RPMI7951 (cell line): ENCODE measurements around the gene DNAH12. TPM values are rescaled to one million over a fixed set of nuclear protein-coding genes. Genes with fewer than 3 reads are reported as not detected.
"Not testable (repeated sequence)": the region's sequence is repeated elsewhere in the genome, so short reads cannot be mapped to it uniquely, and the experiment has no call there.

Experiments
- DNase-seq: peaks from one replicate; pipeline ENCODE4 v3.0.0-alpha.2; 2012; ENCODE audit warnings: low read depth
- total RNA-seq: library from RNA; depleted of rRNA; stranded (reverse); fragments of >200 nt; shearing (Covaris generic); gene quantifications from 2 replicates; pipeline ENCODE4 v1.2.3, GENCODE V29; 2014

The DNAH12 gene
- total RNA-seq, 1 experiment from 2014 or later = 1.6 TPM

DNA sequence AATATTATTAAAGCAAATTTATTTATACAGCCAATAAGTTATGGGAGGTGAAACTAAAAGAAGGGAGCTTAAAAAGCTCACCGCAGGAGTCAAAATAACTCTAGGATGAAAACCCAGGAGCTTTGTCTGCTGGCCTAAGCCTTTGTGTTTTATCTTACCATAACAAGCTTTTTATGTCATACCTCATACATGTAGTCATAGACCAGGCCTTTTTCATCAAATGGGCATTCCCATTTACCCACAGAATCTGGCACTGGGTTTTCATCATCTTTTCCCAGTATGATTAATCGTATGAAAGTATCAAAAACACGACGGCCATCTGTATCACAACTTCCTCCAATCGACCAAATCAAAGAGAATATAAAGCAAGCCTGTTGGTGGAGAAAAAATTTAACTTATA, 122.8 kb downstream of the DNAH12 start:
- DNase-seq = no peak

DNA sequence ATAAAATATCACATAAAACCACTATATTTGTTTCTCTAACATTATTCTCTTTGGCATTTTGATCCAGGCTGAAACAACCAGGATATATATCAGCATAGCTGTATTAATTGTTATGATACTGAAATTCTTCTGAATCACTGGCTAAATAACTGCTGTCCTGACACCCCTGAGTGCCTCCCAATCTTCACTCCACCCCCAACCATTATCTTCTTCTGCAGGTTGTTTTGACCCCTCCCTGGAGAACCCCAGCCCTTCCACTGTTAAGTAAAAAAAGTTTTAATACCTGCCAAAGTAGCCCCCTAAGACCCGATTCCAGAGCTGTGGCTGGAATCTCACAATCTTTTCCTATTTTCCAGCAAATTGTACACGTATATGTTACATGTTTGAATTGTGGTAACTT, 124.1 kb downstream of the DNAH12 start:
- no peak for DNase-seq

DNA sequence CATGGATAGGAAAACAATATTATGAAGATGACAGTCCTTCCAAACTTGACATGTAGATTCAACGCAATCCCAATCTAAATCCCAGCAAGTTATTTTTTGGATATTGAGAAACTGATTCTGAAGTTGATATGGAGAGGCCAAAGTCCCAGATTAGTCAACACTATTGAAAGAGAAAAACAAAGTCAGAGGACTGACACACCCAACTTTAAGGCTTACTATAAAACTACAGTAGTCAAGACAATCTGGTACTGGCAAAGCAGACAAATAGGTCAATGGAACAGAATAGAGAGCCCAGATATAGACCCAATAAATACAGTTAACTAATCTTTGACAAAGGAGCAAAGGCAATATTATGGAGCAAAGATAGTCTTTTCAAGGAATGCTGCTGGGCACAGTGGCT, 132.4 kb downstream of the DNAH12 start:
- DNase-seq = no peak

DNA sequence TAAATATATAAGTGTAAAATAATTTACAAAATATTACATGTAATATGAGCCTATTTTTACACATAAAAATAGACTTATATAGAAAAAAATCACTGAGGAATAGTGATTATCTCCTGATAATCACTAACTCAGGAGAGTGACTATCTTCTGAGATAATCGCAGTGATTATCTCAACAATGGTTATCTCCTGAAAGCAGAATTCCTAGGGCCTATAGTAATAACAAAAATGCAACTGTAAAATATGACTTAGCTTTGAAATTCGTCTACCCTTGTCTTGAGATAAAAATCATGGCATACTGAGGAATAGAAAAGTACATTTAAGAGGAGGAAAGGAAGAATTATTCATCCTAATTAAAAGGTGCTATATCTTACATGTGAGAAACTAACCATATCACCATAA, 134.7 kb downstream of the DNAH12 start:
- DNase-seq = no peak

DNA sequence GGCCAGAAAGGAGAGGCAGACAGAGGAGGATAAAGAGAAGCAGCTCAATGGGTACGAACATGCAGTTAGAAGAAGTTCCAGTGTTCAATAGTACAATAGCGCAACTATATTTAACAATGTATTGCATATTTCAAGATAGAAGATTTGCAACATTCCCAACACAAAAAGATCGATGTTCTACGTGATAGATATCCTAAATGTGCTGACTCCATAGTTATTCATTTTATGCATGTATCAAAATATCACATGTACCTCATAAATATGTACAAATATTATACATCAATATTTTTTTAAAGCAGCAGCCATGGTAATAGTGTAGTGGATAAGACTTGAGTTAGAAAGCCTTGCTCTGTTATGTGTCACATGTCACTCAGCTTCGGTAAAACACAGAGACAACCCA, 141.5 kb downstream of the DNAH12 start:
- DNase-seq = no peak

DNA sequence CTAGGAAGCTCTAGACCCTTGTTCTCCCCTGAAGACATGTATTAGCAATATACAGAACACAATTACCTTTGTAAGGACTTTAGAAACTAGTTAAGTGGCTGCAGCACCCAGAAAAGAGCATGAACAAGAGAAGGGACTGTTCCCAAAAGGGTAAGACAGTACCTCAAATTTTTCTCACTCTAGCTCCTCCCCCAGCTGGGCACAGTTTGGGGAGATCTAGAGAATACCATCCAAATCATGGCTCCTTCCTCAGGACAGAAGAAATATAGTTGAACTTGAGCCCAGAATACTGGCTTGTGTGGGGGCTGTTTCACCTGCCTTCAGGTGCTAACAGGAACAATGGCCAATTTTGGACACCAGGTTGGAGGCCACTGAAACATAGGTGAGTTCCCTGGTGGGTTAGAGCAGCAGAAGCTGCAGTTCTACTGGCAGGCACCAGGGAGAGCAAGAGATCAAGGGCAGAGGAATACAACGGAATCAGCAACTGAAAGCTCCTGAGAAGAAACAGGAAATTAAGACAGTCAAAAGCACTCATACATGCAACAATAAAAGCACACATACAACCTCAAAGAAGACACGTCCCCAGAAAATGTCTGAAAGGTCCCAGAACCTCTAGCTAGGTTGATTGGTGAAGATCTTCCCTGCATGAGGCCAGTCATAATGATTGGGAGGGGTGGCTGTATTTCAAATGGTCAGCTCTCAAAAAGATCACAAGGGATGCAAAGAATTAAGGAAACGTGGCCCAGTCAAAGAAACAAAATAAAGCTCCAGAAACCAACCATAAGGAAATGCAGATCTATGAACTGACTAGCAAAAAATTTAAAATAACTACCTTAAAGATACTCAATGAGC, 146.7 kb downstream of the DNAH12 start:
- peak; percentile 74 for DNase-seq

DNA sequence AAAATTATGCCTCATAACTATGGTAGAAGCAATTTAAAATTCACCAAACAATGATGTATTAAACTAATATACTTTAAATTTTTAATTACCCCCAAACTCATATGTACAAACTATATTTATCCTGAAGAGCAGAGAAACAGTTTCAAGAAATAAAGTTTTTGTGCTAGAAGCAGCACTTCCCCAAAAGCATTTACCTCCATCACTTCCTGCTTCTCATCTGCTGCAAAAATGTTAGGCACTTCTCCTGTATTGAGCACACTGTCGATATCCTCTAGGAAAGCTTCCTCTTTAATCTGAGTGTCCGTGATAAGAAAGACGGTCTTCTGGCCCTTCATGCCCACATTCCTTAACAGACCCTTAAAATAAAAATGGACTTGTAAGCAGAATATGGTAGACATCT, 150.2 kb downstream of the DNAH12 start:
- DNase-seq = no peak

DNA sequence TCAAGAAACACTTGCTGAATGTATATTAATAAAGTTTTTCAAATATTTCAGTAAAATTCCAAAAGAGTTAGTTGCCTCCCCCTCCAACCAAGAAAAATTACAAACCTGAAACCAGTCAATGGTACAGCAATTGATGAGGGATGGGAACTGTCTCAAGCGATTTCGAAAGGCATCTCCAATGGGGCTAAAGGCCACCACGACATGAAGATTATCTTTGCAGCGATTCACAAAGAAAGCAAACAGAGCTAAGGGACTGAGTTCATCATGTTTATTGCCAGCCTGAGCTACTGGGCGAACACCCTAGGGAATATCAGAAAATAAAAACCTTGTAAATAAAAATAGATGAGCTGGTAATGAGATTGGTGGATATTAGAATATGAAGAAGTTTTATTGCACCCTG, 152.4 kb downstream of the DNAH12 start:
- no peak for DNase-seq

DNA sequence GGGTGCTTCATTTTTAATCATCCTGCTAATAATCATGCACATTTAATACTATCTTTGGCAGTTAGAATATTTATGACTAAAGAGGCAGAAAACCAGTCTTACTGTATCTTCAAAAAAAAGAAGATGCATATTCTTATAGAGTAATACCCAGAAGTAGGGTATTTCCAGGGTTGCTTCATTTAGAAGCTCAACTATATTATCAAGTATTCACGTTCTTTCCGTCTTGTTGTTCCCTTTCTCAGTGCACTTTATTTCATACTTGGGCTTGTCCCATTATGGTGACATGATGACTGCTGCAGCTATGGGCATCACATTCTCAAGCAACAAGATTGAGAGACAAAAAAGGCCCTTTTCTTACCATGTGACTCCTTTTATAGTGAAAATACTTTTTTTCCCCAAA, 154.9 kb downstream of the DNAH12 start:
- no peak for DNase-seq

DNA sequence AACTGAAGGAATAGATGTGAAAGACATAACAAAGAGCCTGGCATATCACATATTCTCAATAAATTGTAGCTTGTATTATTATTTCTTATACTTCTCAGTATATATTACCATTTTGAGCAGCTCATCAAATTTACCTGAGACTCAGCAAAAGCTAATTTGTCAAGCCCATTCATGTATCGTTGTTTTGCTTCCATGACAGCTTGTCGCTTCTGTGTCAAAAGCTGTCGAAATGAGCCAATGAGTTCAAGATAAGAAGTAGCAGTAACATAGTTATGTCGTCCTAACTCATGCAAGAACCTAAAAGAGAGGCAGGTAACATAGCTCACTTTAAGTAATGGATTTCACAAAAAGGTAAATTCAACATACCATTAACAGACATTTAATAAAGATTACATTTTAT, 157.8 kb downstream of the DNAH12 start:
- no peak for DNase-seq

DNA sequence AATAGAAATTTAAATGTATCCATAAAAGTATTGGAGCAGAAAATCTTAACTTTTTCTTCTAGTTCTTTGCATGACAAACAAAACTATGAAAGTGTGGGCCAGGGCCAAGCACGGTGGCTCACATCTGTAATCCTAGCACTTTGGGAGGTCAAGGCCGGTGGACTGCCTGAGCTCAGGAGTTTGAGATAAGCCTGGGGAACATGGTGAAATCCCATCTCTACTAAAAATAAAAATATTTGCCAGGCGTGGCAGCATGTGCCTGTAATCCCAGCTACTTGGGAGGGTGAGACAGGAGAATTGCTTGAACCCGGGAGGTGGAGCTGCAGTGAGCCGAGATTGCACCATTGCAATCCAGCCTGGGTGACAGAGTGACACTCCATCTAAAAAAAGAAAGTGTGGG, 158.6 kb downstream of the DNAH12 start:
- DNase-seq = no peak

DNA sequence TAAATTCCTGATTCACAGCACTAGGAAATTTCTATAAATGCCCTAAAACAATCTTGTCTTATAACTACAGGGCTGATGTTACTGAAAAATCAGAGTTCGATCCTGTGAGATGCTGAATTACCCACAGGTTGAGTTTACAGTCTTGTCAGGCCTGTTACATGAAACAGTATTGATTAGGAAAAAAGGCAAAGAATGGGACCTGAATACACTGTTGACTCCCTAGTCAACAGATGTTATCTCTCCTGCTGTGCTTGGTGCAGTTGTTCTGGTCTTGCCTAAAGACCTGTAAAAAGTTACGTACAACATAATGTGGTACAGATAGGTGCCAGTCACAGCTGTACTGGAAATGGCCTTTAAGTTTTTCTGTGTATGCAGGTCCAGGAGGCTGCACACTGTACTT, 160.3 kb downstream of the DNAH12 start:
- DNase-seq = no peak

DNA sequence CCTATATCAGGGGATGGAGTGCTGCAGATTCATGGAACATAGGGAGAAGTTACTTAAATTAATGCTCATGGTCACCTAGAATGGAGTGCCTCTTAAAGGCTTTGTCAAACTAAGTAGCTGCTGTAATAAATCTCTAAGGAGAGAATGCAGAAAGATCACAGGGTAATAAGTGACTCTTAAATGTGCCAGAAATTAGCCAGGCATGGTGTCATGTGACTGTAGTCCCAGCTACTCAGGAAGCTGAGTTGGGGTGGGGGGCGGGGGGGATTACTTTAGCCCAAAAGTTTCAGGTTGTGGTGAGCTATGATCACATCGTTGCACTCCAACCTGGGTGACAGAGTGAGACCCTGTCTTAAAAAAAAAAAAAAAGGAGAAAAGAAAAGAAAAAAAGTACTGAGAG, 160.7 kb downstream of the DNAH12 start:
- DNase-seq = no peak

DNA sequence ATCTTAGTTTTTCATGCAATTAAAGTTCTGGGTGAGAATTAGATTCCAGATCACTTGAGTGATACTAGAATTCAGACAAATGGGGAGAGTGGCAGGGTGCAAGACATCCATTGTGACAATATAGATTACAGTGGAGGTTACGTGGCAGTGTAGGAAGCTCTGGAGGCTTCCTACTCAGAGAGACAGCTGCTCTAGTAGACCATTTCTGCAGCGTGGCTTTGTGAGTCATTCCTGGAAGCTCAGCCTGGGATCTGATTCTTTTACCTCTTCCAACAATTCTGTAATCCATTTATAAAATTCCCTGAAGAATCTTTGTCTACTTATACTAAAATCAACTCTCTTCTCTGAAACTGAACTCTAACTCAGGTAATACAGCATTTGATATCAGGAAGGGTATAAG, 161.2 kb downstream of the DNAH12 start:
- DNase-seq = peak; percentile 7

DNA sequence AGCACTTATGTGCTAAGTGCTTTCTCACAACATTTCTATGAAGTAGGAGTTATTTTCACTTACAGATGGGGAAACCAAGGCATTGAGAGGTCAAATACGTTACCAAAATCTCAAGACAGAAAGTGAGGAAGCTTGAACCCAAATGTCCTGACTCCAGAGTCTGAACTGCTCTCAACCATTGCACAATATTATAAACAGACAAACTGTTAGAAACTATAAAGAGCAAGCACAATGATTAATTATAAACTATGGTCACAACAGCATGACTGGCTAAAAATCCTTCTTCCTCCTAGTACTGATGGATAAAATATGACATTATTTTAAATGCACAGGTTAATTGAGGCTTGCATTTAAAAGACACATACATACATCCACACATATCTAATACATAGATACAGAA, 173.8 kb downstream of the DNAH12 start:
- no peak for DNase-seq

DNA sequence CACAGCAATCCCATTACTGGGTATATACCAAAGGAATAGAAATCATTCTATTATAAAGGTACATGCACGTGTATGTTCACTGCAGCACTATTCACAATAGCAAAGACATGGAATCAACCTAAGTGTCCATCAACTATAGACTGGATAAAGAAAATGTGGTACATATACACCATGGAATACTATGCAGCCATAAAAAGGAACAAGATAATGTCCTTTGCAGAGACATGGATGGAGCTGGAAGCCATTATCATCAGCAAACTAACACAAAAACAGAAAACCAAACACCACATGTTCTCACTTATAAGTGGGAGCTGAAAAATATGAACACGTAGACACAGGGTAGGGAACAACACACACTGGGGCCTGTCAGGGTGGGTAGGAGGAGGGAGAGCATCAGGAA, 179.1 kb downstream of the DNAH12 start:
- not testable (repeated sequence) for DNase-seq

DNA sequence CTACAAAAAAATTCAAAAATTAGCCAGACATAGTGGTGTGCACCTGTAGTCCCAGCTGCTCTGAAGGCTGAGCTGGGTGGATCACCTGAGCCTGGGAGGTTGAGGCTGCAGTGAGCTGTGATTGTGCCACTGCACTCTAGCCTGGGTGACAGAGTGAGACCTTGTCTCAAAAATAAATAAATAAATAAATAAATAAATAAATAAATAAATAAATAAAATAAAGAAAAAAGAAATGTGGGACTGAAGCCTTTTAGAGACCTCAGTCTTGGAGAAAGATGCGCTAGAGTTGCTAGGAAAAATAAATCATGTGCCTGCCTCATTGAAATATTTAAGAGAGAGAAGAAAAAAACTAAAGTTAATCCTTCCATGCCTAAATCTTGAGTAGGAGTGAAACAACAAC, 187.9 kb downstream of the DNAH12 start:
- DNase-seq = not testable (repeated sequence)

DNA sequence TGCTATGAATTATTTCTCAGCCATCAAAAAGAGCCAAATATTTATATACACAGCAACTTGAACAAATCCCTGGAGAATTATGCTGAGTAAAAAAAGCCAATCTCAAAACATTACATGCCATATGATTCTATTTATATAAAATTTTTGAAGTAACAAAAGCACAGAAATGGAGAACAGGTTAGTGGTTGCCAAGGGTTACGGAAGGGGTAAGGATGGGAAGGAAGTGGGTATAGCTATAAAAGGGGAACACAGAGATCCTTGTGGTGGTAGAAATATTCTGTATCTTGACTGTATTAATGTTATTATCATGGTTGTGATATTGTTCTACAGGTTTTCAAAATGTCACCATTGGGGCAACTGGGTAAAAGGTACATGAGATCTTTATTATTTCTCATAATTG, 189.4 kb downstream of the DNAH12 start:
- DNase-seq = no peak

DNA sequence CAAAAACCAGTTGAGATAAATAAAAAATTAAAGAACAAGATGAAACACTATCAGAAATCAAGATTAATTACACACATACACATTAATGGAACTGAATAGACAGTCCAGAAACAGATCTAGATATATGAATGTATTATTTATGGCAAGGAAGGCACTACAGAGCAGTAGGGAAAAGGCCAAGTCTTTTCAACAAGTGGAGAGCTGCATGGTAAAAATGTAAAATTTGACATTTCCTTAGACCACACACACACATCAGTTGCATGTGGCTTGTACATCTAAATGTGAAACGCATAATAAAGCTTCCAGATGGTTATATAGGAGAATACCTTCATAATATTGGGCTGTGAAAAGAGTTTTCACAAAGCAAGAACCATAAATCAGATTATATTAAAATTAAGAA, 193.9 kb downstream of the DNAH12 start:
- DNase-seq = no peak

DNA sequence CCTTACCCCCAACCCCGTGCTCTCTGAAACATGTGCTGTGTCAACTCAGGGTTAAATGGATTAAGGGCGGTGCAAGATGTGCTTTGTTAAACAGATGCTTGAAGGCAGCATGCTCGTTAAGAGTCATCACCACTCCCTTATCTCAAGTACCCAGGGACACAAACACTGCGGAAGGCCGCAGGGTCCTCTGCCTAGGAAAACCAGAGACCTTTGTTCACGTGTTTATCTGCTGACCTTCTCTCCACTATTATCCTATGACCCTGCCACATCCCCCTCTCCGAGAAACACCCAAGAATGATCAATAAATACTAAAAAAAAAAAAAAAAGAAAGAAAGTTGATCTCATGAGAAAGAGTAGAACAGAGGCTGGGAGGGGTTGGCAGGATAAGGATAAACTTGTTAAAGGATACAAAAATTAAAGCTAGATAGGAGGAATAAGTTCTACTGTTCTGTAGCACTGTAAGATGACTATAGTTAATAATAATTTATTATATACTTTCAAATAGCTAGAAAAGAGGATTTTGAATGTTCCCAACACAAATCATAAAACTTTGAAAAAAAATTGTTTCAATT, 205.0 kb downstream of the DNAH12 start:
- DNase-seq = not testable (repeated sequence)

DNA sequence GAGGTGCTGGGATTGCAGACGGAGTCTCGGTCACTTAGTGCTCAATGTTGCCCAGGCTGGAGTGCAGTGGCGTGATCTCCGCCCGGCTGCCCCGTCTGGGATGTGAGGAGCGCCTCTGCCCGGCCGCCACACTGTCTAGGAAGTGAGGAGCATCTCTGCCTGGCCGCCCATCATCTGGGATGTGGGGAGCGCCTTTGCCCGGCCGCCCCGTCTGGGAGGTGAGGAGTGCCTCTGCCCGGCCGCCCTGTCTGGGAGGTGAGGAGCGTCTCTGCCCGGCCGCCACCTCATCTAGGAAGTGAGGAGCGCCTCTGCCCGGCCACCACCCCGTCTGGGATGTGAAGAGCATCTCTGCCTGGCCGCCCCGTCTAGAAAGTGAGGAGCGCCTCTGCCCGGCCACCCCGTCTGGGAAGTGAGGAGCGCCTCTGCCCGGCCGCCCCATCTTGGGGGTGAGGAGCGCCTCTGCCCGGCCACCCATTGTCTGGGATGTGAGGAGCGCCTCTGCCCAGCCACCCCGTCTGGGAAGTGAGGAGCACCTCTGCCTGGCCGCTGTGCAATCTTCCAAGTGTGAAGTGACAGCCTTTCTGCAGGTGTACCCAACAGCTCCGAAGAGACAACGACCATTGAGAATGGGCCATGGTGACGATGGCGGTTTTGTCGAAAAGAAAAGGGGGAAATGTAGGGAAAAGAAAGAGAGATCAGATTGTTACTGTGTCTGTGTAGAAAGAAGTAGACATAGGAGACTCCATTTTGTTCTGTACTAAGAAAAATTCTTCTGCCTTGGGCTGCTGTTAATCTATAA, 205.7 kb downstream of the DNAH12 start:
- DNase-seq = not testable (repeated sequence)

DNA sequence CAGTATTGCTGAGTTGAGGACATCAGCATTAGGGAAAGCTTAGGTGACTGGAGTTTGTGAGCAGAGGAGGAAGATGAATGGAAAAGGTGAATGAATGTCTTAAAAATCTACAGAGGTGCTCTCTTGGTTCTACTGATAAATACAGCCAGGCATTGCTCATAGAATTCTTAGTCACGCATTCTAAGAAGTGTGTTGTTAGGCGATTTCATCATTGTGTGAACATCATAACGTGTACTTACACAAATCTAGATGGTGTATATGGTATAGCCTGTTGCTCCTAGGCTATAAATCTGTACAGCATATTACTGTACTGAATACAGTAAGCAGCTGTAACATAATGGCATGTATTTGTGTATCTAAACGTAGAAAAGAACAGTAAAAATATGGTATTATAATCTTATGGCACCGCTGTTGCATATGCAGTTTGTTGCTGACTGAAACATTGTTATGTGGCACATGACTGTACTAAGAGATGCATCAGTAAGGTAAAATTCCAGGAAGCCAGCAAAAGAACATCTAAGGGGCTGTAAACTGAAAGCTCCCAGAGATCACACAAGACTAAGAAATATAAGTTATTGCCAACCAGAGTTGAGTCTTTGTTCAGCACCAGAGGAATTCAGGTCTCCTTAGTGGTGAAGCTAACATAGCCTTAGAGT, 208.7 kb downstream of the DNAH12 start:
- DNase-seq = no peak
